ENCODE results near the gene HS1BP3.
A peak's percentile ranks its signal among the peaks of the same experiment; 100 is the strongest.

Gene HS1BP3

GRCh38 chr2:20620696-20621365 lies 30.1 kb downstream of the HS1BP3 start:
- no peaks in the 10 kb centered on the region for H3K9me3 ChIP-seq (ENCODE audit: control extremely low read depth in 1 of 5, control insufficient read depth in 4 of 5, insufficient read depth in 2 of 5, low read depth in 1 of 5, low read length in 4 of 5)
- 100% methylated on average over 4 of the region's 4 CpGs for WGBS (ENCODE audit: insufficient coverage)
- H3K4me1 ChIP-seq (ENCODE audit: control extremely low read depth in 1 of 4, control insufficient read depth in 4 of 4, insufficient read depth in 4 of 4, low read length in 3 of 4): peaks cover 0 to 24% (median 15%) of the 10 kb centered on the region in 4 experiments
- H3K36me3 ChIP-seq (ENCODE audit: control insufficient read depth in 4 of 4, insufficient read depth in 4 of 4, low read length in 3 of 4): peaks cover 0 to 44% (median 27%) of the 10 kb centered on the region in 4 experiments
- POLR2A ChIA-PET: no interaction called here
- DNase-seq: no peak
- CTCF ChIA-PET: interaction anchor here (0.7 to 2.0 kb wide), 6 partner anchors 10 to 180 kb away, joined by 3 to 6 read pairs (median 4); partner anchors contain the start of gene HS1BP3
- H3K27ac ChIP-seq (ENCODE audit: insufficient read depth in 1 of 2, low read depth in 1 of 2, low read length in 2 of 2, poor library complexity in 1 of 2, severe bottlenecking in 2 of 2): no peak overlapping the region
- no peak overlapping the region for H3K4me3 ChIP-seq (ENCODE audit: control insufficient read depth in 1 of 7, extremely low read depth in 1 of 7, insufficient read depth in 4 of 7, low read depth in 2 of 7, low read length in 6 of 7)
- H3K27me3 ChIP-seq (replicated peaks in 2 of 5; ENCODE audit: control insufficient read depth in 4 of 5, insufficient read depth in 5 of 5, low read length in 4 of 5): no peaks in the 10 kb centered on the region

DNA sequence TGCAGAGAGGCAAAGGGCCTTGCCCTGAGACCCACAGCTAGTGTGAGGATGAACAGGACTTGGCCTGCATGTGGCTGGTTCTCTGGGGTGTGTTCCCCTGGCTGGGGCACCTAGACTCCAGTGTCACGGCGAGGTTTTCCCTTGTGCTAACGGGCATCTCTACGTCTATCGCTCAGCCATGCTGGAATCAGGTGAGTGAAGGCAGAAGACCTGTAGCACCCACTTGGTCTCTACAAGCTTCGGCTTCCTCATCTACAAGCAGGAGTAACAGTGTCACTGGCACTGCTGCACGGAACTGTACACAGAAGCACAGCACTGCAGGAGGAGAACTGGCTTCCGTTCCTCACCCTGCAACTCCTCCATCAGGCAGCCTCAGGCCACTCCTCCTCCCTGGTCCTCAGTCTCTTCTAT lies 30.6 kb downstream of the HS1BP3 start:
- ChIA-PET POLR2A (no interaction called here), CTCF (interaction anchor here (0.7 to 2.0 kb wide), 3 partner anchors 11 to 31 kb away, joined by 3 to 6 read pairs (median 3); partner anchors contain the start of gene HS1BP3)
- no peaks in the 10 kb centered on the region for H3K9me3 ChIP-seq (ENCODE audit: control extremely low read depth in 1 of 5, control insufficient read depth in 4 of 5, insufficient read depth in 2 of 5, low read depth in 1 of 5, low read length in 4 of 5)
- peaks cover 0 to 24% (median 15%) of the 10 kb centered on the region in 4 experiments for H3K4me1 ChIP-seq (ENCODE audit: control extremely low read depth in 1 of 4, control insufficient read depth in 4 of 4, insufficient read depth in 4 of 4, low read length in 3 of 4)
- H3K27ac ChIP-seq (ENCODE audit: insufficient read depth in 1 of 2, low read depth in 1 of 2, low read length in 2 of 2, poor library complexity in 1 of 2, severe bottlenecking in 2 of 2): no peak overlapping the region
- 100% methylated on average over 6 of the region's 8 CpGs for WGBS (ENCODE audit: insufficient coverage)
- H3K4me3 ChIP-seq (ENCODE audit: control insufficient read depth in 1 of 7, extremely low read depth in 1 of 7, insufficient read depth in 4 of 7, low read depth in 2 of 7, low read length in 6 of 7): no peak overlapping the region
- no peaks in the 10 kb centered on the region for H3K27me3 ChIP-seq (replicated peaks in 2 of 5; ENCODE audit: control insufficient read depth in 4 of 5, insufficient read depth in 5 of 5, low read length in 4 of 5)
- DNase-seq: no peak
- peaks cover 0 to 44% (median 27%) of the 10 kb centered on the region in 4 experiments for H3K36me3 ChIP-seq (ENCODE audit: control insufficient read depth in 4 of 4, insufficient read depth in 4 of 4, low read length in 3 of 4)

DNA sequence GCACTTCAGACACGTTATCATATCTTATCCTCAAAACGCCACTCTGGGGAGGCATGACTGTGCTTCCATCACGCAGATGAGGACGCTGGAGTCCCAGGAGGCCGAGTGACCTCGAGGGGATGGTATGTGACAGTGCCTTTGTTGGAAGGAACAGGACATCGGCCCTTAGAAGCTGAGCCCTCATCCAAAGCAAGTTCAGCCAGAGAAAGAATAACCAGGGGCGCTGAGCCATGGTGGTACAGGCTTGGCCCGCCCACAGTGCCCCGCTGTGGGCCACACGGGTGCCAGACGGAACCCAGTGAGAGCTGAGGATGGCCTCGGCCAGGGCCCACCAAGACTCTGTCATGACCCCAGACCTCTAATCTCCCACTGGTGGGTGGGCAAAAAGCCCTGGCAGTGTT lies 31.3 kb downstream of the HS1BP3 start:
- WGBS (ENCODE audit: insufficient coverage): 97% methylated on average over 13 of the region's 13 CpGs
- peaks cover 0 to 24% (median 15%) of the 10 kb centered on the region in 4 experiments for H3K4me1 ChIP-seq (ENCODE audit: control extremely low read depth in 1 of 4, control insufficient read depth in 4 of 4, insufficient read depth in 4 of 4, low read length in 3 of 4)
- H3K36me3 ChIP-seq (ENCODE audit: control insufficient read depth in 4 of 4, insufficient read depth in 4 of 4, low read length in 3 of 4): peaks cover 0 to 44% (median 27%) of the 10 kb centered on the region in 4 experiments
- no peak overlapping the region for H3K27ac ChIP-seq (ENCODE audit: insufficient read depth in 1 of 2, low read depth in 1 of 2, low read length in 2 of 2, poor library complexity in 1 of 2, severe bottlenecking in 2 of 2)
- H3K27me3 ChIP-seq (replicated peaks in 2 of 5; ENCODE audit: control insufficient read depth in 4 of 5, insufficient read depth in 5 of 5, low read length in 4 of 5): no peaks in the 10 kb centered on the region
- no peak for DNase-seq
- ChIA-PET POLR2A (no interaction called here), CTCF (interaction anchor here (0.9 to 2.0 kb wide), 4 partner anchors 23 to 268 kb away, joined by 3 to 6 read pairs (median 3); partner anchors contain the start of gene HS1BP3)
- no peaks in the 10 kb centered on the region for H3K9me3 ChIP-seq (ENCODE audit: control extremely low read depth in 1 of 5, control insufficient read depth in 4 of 5, insufficient read depth in 2 of 5, low read depth in 1 of 5, low read length in 4 of 5)
- no peak overlapping the region for H3K4me3 ChIP-seq (ENCODE audit: control insufficient read depth in 1 of 7, extremely low read depth in 1 of 7, insufficient read depth in 4 of 7, low read depth in 2 of 7, low read length in 6 of 7)

- no peaks in the 10 kb centered on the region for H3K9me3 ChIP-seq (ENCODE audit: control extremely low read depth in 1 of 5, control insufficient read depth in 4 of 5, insufficient read depth in 2 of 5, low read depth in 1 of 5, low read length in 4 of 5)
- ChIA-PET POLR2A (no interaction called here), CTCF (interaction anchor here (0.9 to 2.0 kb wide), 6 partner anchors 11 to 268 kb away, joined by 3 to 6 read pairs (median 4); no protein-coding TSS in a partner anchor)
- no peaks in the 10 kb centered on the region for H3K27me3 ChIP-seq (replicated peaks in 2 of 5; ENCODE audit: control insufficient read depth in 4 of 5, insufficient read depth in 5 of 5, low read length in 4 of 5)
- H3K4me1 ChIP-seq (ENCODE audit: control extremely low read depth in 1 of 4, control insufficient read depth in 4 of 4, insufficient read depth in 4 of 4, low read length in 3 of 4): peaks cover 0 to 24% (median 15%) of the 10 kb centered on the region in 4 experiments
- 98% methylated on average over 13 of the region's 15 CpGs for WGBS (ENCODE audit: insufficient coverage)
- peaks cover 0 to 39% (median 25%) of the 10 kb centered on the region in 4 experiments for H3K36me3 ChIP-seq (ENCODE audit: control insufficient read depth in 4 of 4, insufficient read depth in 4 of 4, low read length in 3 of 4)
- no peak overlapping the region for H3K4me3 ChIP-seq (ENCODE audit: control insufficient read depth in 1 of 7, extremely low read depth in 1 of 7, insufficient read depth in 4 of 7, low read depth in 2 of 7, low read length in 6 of 7)
- no peak overlapping the region for H3K27ac ChIP-seq (ENCODE audit: insufficient read depth in 1 of 2, low read depth in 1 of 2, low read length in 2 of 2, poor library complexity in 1 of 2, severe bottlenecking in 2 of 2)
- DNase-seq: no peak
These were observed 31.9 kb downstream of the HS1BP3 start for GRCh38 chr2:20618886-20619521.

DNA sequence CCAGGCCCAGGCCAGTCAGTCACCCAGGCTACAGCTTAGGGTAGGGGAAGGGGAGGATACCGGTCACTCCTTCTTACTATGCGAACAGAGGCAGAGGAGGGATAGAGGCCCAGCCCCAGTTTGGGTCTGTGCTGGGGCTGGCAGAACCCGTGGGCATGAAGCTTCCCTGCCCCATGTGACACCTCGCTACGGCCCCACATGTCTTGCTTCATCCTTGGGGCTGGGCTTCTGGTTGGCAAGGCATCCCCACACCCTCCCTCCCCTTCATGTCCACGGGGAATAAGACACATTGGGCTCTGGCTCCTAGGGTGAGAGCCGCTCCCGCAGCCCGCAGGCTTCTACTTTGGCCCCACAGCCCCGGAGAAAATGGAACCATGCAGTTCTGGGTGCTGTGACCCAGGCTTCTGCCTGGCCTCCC lies 32.4 kb downstream of the HS1BP3 start:
- Histone ChIP-seq H3K4me1 (ENCODE audit: control extremely low read depth in 1 of 4, control insufficient read depth in 4 of 4, insufficient read depth in 4 of 4, low read length in 3 of 4) (peaks cover 0 to 24% (median 15%) of the 10 kb centered on the region in 4 experiments), H3K27me3 (replicated peaks in 2 of 5; ENCODE audit: control insufficient read depth in 4 of 5, insufficient read depth in 5 of 5, low read length in 4 of 5) (no peaks in the 10 kb centered on the region), H3K9me3 (ENCODE audit: control extremely low read depth in 1 of 5, control insufficient read depth in 4 of 5, insufficient read depth in 2 of 5, low read depth in 1 of 5, low read length in 4 of 5) (no peaks in the 10 kb centered on the region), H3K27ac (ENCODE audit: insufficient read depth in 1 of 2, low read depth in 1 of 2, low read length in 2 of 2, poor library complexity in 1 of 2, severe bottlenecking in 2 of 2) (no peak overlapping the region), H3K4me3 (ENCODE audit: control insufficient read depth in 1 of 7, extremely low read depth in 1 of 7, insufficient read depth in 4 of 7, low read depth in 2 of 7, low read length in 6 of 7) (no peak overlapping the region), H3K36me3 (ENCODE audit: control insufficient read depth in 4 of 4, insufficient read depth in 4 of 4, low read length in 3 of 4) (peaks cover 0 to 35% (median 23%) of the 10 kb centered on the region in 4 experiments)
- ChIA-PET CTCF (interaction anchor here (0.9 to 5.8 kb wide), 15 partner anchors 11 to 238 kb away, joined by 3 to 26 read pairs (median 4); partner anchors contain the start of genes HS1BP3 and RHOB), POLR2A (no interaction called here)
- no peak for DNase-seq
- WGBS (ENCODE audit: insufficient coverage): 86% methylated on average over 2 of the region's 10 CpGs

DNA sequence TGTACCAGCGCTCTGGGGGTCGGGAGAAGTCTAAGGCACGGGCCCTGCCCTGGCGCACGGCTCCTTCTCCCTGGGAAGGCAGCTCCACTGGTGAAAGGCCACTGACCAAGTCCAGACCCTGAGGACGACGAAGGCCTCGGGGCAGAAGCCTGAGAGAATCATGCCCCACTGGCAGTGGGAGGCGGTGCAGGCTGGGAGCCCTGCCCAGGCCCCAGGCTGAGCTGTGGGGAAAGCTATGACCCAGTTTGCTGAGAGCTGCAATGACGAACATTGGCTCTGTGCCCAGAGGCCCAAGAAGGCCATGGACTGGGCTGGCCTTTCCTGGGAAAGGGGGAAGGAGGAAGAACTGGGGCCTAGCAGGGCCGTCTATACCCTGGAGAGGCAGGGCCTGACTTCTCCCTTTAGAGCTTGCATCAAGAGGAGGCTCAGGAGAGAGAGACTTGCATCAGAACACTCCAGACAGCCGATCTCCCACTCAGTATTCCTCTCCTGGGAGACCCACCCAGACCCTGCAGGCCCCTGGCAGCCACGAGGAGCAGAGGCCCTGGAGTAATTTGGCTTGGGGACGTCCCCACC lies 32.9 kb downstream of the HS1BP3 start:
- WGBS (ENCODE audit: insufficient coverage): 79% methylated on average over 12 of the region's 14 CpGs
- Histone ChIP-seq H3K4me3 (ENCODE audit: control insufficient read depth in 1 of 7, extremely low read depth in 1 of 7, insufficient read depth in 4 of 7, low read depth in 2 of 7, low read length in 6 of 7) (no peak overlapping the region), H3K4me1 (ENCODE audit: control extremely low read depth in 1 of 4, control insufficient read depth in 4 of 4, insufficient read depth in 4 of 4, low read length in 3 of 4) (peaks cover 0 to 24% (median 15%) of the 10 kb centered on the region in 4 experiments), H3K27ac (ENCODE audit: insufficient read depth in 1 of 2, low read depth in 1 of 2, low read length in 2 of 2, poor library complexity in 1 of 2, severe bottlenecking in 2 of 2) (no peak overlapping the region), H3K27me3 (replicated peaks in 2 of 5; ENCODE audit: control insufficient read depth in 4 of 5, insufficient read depth in 5 of 5, low read length in 4 of 5) (no peaks in the 10 kb centered on the region), H3K36me3 (ENCODE audit: control insufficient read depth in 4 of 4, insufficient read depth in 4 of 4, low read length in 3 of 4) (peaks cover 0 to 31% (median 21%) of the 10 kb centered on the region in 4 experiments), H3K9me3 (ENCODE audit: control extremely low read depth in 1 of 5, control insufficient read depth in 4 of 5, insufficient read depth in 2 of 5, low read depth in 1 of 5, low read length in 4 of 5) (no peaks in the 10 kb centered on the region)
- DNase-seq: peak in 2 of 3 donors; percentile 26 to 41
- POLR2A ChIA-PET: interaction anchor here (0.5 kb wide), 1 partner anchor 171 kb away, joined by 3 read pairs; the partner anchor contains the start of gene RHOB
- CTCF ChIA-PET: interaction anchor here (0.7 to 5.8 kb wide), 17 partner anchors 9 to 237 kb away, joined by 3 to 26 read pairs (median 4); partner anchors contain the start of genes HS1BP3 and RHOB

All from common myeloid progenitor, CD34-positive (primary cell).